KMS-11 (cell line): ENCODE data around the gene ZFYVE28.
A peak's percentile ranks its signal among the peaks of the same experiment; 100 is the strongest.

ENCODE experiments used
- H2AFZ ChIP-seq: fragments of 200-600 bp; sonication (generic); 2 replicates; pipeline ENCODE4 v1.6.1; 2016; ENCODE audit warnings: antibody characterized with exemption, mixed run types, low read depth
- H3K27ac ChIP-seq: fragments of 200-600 bp; sonication (generic); 2 replicates; pipeline ENCODE4 v1.6.1; 2016; ENCODE audit warnings: mild to moderate bottlenecking, mixed run types
- H3K27me3 ChIP-seq: fragments of 200-600 bp; sonication (generic); 2 replicates; pipeline ENCODE4 v1.6.1; 2017; ENCODE audit warnings: mild to moderate bottlenecking, low read depth, mixed run types, moderate library complexity; ENCODE audit not compliant: insufficient read depth
- H3K36me3 ChIP-seq: fragments of 200-600 bp; sonication (generic); 2 replicates; pipeline ENCODE4 v1.6.1; 2017; ENCODE audit warnings: mild to moderate bottlenecking, mixed run types; ENCODE audit not compliant: insufficient read depth
- H3K4me1 ChIP-seq: fragments of 200-600 bp; sonication (generic); 2 replicates; pipeline ENCODE4 v1.6.1; 2016; ENCODE audit warnings: mild to moderate bottlenecking, low read depth, mixed run types; ENCODE audit not compliant: poor library complexity, severe bottlenecking
- H3K4me2 ChIP-seq: fragments of 200-600 bp; sonication (generic); 2 replicates; pipeline ENCODE4 v1.7.0; 2016; ENCODE audit warnings: mild to moderate bottlenecking, mixed run types
- H3K4me3 ChIP-seq: fragments of 200-600 bp; sonication (generic); IDR thresholded peaks from 2 replicates; pipeline ENCODE4 v1.6.1; 2017; ENCODE audit warnings: low read depth, low read length, mixed read lengths; ENCODE audit not compliant: insufficient read depth
- H3K79me2 ChIP-seq: fragments of 200-600 bp; sonication (generic); 2 replicates; pipeline ENCODE4 v1.6.1; 2016; ENCODE audit warnings: low read depth, mixed run types; ENCODE audit not compliant: insufficient read depth
- H3K9ac ChIP-seq: fragments of 200-600 bp; sonication (generic); 2 replicates; pipeline ENCODE4 v1.6.1; 2016; ENCODE audit warnings: mild to moderate bottlenecking, mixed run types
- H4K20me1 ChIP-seq: fragments of 200-600 bp; sonication (generic); 2 replicates; pipeline ENCODE4 v1.6.1; 2016; ENCODE audit warnings: mild to moderate bottlenecking, mixed run types; ENCODE audit not compliant: insufficient read depth
- TF ChIP-seq, protein P1 (sequence below): fragments of 200-600 bp; sonication (generic); conservative IDR thresholded peaks from 2 replicates; pipeline ENCODE4 v1.6.1; 2017; ENCODE audit warnings: low read depth, mild to moderate bottlenecking, antibody characterized with exemption, low read length, moderate library complexity, mixed read lengths

Gene ZFYVE28

DNA sequence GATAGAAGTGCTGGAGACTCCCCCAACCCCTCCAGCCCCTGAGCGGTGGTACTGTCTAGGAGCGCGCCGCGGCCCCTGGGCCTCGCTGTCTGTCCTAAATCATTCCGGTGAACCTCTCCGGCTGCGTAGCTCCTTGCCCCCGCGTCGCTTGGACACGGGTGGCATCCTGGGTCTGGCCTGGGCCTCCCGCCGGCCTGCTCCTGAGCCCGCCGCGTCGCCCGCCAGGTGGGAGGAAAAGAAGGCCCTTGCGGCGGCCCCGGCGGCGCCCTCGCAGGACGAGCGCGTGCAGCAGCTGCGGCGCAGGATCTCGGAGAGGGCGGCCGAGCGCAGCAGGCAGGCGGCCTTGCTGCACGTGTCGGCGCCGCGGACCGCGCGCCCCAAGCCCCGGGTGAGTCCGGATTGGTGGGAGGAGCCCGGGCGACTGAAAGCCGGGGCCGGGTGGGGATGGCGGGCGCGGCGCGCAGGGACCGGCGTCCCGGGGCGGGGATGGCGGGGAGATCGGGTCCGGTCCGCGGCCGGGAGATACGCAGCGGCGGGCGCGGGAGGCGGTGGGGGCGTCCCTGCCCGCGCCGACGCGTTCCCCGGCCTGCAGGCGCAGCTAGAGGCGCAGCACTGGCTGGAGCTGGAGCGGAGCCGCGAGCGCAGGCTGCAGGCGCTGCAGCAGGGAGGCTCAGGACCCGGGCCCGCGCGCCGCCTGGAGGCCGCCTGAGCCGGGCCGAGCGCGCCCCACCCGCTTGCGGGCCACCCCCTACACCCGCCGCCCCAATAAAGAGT, 44.0 kb upstream of the ZFYVE28 start:
- Histone ChIP-seq H3K9ac (no peak overlapping the region; the same call in 1 of the 2 replicates), H3K4me2 (peak overlapping the region; percentile 48; the same call in 1 of the 2 replicates), H3K4me1 (no peaks in the 10 kb centered on the region), H3K27me3 (no peaks in the 10 kb centered on the region), H3K79me2 (peaks cover 3% of the 10 kb centered on the region; the same call in 1 of the 2 replicates), H3K27ac (no peak overlapping the region), H3K36me3 (no peaks in the 10 kb centered on the region), H2AFZ (peak overlapping the region; percentile 30), H3K4me3 (no peak overlapping the region), H4K20me1 (no peaks in the 10 kb centered on the region)
- TF ChIP-seq, protein P1, sequence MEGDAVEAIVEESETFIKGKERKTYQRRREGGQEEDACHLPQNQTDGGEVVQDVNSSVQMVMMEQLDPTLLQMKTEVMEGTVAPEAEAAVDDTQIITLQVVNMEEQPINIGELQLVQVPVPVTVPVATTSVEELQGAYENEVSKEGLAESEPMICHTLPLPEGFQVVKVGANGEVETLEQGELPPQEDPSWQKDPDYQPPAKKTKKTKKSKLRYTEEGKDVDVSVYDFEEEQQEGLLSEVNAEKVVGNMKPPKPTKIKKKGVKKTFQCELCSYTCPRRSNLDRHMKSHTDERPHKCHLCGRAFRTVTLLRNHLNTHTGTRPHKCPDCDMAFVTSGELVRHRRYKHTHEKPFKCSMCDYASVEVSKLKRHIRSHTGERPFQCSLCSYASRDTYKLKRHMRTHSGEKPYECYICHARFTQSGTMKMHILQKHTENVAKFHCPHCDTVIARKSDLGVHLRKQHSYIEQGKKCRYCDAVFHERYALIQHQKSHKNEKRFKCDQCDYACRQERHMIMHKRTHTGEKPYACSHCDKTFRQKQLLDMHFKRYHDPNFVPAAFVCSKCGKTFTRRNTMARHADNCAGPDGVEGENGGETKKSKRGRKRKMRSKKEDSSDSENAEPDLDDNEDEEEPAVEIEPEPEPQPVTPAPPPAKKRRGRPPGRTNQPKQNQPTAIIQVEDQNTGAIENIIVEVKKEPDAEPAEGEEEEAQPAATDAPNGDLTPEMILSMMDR, result no peak

DNA sequence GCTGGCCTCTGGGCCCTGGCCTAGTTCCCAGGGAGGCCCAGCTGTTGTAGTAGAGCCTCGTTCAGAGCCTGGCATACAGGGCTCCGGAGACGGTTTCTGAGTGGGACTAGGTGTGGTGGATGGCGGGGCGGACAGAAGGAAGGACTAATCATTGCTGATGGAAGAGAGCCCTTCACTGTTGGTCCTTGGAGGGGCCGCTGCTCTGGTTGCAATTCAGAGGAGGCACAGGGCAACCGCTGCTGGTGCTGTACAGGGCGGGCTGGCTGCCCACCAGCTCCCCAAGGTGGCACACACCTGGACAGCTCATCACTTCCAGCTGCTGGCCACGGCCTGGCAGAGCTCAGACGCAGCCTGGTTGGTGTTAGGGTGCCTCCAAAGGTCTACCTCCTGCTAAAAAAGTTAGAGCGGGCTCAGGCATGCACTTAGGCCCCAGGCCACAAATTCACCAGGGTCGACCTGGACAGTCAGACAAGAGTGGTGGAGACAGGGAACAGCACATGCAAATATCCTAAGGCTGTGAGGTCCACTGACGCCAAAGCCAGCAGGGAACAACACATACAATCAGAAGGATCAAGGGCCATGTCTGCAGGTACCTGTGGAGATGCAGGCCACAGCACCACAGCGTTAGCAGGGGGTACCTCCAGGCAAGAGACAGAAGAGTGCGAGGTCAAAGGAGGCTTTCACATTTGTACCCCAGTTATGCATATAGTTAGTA, 43.0 kb upstream of the ZFYVE28 start:
- Histone ChIP-seq H3K4me2 (no peak overlapping the region), H3K27ac (no peak overlapping the region), H3K4me1 (no peaks in the 10 kb centered on the region), H4K20me1 (no peaks in the 10 kb centered on the region), H3K9ac (no peak overlapping the region), H3K79me2 (no peaks in the 10 kb centered on the region), H3K36me3 (no peaks in the 10 kb centered on the region), H2AFZ (no peak overlapping the region), H3K27me3 (no peaks in the 10 kb centered on the region), H3K4me3 (no peak overlapping the region)
- TF ChIP-seq, protein P1, result no peak

DNA sequence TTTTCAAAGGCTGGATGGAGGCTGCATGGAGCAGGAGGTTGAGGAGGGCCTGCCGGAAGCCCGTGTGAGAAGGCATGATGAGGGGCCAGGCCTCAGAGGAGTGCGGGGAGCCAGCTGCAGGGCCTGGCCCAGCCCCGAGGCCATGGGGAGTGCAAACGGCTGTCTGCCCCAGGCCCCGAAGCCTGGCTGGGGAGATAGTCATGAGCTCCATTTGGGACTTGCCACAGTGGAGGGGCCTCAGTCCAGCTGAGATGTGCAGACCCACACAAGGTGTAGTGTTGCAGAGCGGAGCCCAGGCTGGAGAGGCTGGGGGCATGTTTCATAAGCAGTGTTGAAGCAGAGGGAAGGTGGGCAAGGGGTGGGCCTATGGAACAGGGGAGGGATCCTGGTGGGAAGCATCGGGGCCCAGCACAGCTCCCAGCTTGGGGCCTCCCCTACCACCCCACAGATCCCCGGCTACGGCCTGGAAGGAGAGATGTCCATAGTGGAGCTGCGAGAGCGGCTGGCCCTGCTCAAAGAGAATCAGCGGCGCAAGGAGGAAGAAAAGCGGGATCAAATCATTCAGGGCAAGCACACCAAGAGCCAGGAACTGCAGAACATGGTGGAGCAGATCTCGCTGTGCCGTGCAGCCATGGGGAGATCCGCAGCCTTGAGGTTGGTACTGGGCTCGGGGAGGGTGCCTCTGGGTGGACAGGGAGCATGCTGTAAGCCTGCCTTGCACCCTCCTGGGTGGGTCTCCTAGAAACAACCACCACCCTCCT, 41.3 kb upstream of the ZFYVE28 start:
- no peak overlapping the region for H3K27ac ChIP-seq
- no peak overlapping the region for H3K9ac ChIP-seq
- no peaks in the 10 kb centered on the region for H3K27me3 ChIP-seq
- H3K4me2 ChIP-seq, result no peak overlapping the region
- H3K79me2 ChIP-seq, result no peaks in the 10 kb centered on the region
- H3K36me3 ChIP-seq, result no peaks in the 10 kb centered on the region
- H3K4me1 ChIP-seq, result no peaks in the 10 kb centered on the region
- no peak overlapping the region for H2AFZ ChIP-seq
- no peak overlapping the region for H3K4me3 ChIP-seq
- TF ChIP-seq, protein P1, result no peak
- no peaks in the 10 kb centered on the region for H4K20me1 ChIP-seq

DNA sequence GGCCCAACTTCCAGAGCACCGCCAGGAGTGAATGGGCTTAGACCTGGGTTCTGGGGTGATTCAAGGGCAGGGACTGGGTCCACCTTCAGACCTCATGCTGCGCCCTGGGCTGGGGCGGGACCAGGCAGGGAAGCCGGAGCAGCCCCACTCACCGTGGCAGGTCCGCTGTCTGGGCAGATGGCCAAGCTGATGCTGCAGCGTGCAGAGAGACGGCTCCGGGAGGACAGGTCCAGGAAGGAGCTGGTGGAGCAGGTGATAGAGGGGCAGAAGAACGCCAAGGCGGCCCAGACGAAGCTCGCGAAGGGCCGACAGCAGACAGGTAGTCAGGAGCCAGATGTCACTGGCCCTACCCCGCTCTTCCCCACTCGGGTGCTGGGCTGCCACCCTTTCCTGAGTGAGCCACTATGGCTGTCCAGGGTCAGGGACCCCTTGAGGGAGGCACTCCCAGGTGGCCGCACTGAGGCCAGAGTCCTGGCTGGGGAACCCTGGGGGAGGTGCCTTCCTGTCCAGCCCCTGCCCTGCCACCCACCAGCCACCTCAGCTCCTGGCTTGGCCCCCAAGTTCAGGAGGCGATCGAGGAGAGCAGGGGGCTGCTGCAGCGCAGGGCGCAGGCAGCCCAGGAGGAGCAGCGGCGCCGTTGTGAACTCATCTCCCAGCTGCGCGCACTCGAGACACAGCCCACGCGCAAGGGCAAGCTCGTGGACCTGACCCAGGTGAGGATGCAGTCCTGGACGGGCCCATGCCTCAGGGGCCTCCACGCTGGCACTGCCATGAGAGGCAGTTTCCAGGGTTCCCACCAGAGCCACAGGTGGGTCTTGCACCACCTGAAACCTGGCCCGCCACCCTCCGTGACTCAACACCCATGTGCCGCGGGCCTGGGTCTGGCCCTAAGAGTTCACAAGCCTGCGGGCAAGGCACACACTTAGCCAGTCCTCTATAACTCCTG, 40.4 kb upstream of the ZFYVE28 start:
- Histone ChIP-seq H3K27ac (no peak overlapping the region), H3K27me3 (no peaks in the 10 kb centered on the region), H3K36me3 (no peaks in the 10 kb centered on the region), H3K4me3 (no peak overlapping the region), H3K4me1 (no peaks in the 10 kb centered on the region), H3K79me2 (no peaks in the 10 kb centered on the region), H2AFZ (no peak overlapping the region), H3K9ac (no peak overlapping the region), H3K4me2 (no peak overlapping the region), H4K20me1 (no peaks in the 10 kb centered on the region)
- TF ChIP-seq, protein P1, result no peak
